MCF 10A (cell line): ENCODE results near the gene ADARB1. TPM values are rescaled to one million over a fixed set of nuclear protein-coding genes. Genes with fewer than 3 reads are reported as not detected.
"Not testable (repeated sequence)": the region's sequence is repeated elsewhere in the genome, so short reads cannot be mapped to it uniquely, and the experiment has no call there.

ENCODE experiments used
- BruUV-seq: library from RNA; stranded (reverse); fragments of 400-500 nt; replicated peaks from 2 replicates; lab custom pipeline; 2021; lab: Mats Ljungman, UMichigan
- CTCF ChIA-PET: fragments of 300-600 bp; sonication (Branson Sonifier 250); formaldehyde crosslinking; extraction: SDS; loops from one replicate; lab custom pipeline; 2021; ENCODE audit warnings: antibody characterized with exemption, inconsistent platforms; lab: Yijun Ruan, JAX
- POLR2A ChIA-PET: fragments of 300-600, 350-650 bp; sonication (Branson Sonifier 250); formaldehyde crosslinking; extraction: SDS; loops from one replicate; lab custom pipeline; 2020; ENCODE audit warnings: antibody characterized with exemption, inconsistent platforms; lab: Yijun Ruan, JAX
- DNase-seq: peaks from one replicate; pipeline ENCODE4 v3.0.0-alpha.2; 2018; ENCODE audit not compliant: unreplicated experiment
- H3K27ac Mint-ChIP-seq: one replicate; pipeline ENCODE4 v1.8.0; 2022; ENCODE audit warnings: mild to moderate bottlenecking, low read depth, mixed read lengths; ENCODE audit not compliant: unreplicated experiment
- H3K27me3 Mint-ChIP-seq: one replicate; pipeline ENCODE4 v1.8.0; 2022; ENCODE audit warnings: mixed read lengths; ENCODE audit not compliant: insufficient read depth, unreplicated experiment
- H3K36me3 Mint-ChIP-seq: one replicate; pipeline ENCODE4 v1.8.0; 2022; ENCODE audit warnings: mild to moderate bottlenecking, moderate library complexity, mixed read lengths; ENCODE audit not compliant: insufficient read depth, unreplicated experiment
- H3K4me1 Mint-ChIP-seq: one replicate; pipeline ENCODE4 v1.8.0; 2022; ENCODE audit warnings: mixed read lengths; ENCODE audit not compliant: insufficient read depth, unreplicated experiment
- H3K4me3 Mint-ChIP-seq: one replicate; pipeline ENCODE4 v1.8.0; 2022; ENCODE audit warnings: mild to moderate bottlenecking, moderate library complexity, mixed read lengths; ENCODE audit not compliant: unreplicated experiment
- H3K9me3 Mint-ChIP-seq: one replicate; pipeline ENCODE4 v1.8.0; 2022; ENCODE audit warnings: mixed read lengths; ENCODE audit not compliant: unreplicated experiment
- CTCF ChIP-seq: fragments of 200-600 bp; IDR thresholded peaks from one replicate; pipeline ENCODE4 v1.8.0; 2022; ENCODE audit warnings: antibody characterized with exemption, mild to moderate bottlenecking; ENCODE audit not compliant: unreplicated experiment
- intact Hi-C: fragments of 100-400 bp; cut with micrococcal nuclease; formaldehyde crosslinking; loops from 2 replicates; pipeline ENCODE4 v1.14.1; 2022
- total RNA-seq: library from RNA; stranded (reverse); gene quantifications from 2 replicates; pipeline ENCODE4 v1.2.3, GENCODE V29; 2022

ADARB1 gene
- total RNA-seq, 1 experiment from 2014 or later: 19.4 TPM

DNA sequence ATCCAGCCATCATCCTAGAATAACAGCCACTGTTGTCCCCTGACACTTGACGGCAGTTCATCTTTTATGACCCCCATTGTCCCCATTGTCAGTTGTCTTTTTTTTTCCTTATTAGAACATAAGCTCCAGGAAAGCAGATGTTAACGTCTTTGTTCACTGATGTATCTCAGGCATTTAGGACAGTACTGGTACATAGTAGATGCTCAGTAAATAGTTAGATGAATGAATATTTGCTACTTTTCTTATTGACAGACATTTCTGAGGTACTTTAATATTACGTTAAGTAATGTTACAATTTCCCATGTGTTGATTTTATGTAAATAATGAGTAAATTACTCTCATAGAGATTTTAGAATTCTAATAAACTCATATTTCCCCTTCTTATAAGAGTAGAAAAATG is 69.5 kb downstream of the ADARB1 start:
- Mint-ChIP-seq H3K9me3 (no peaks in the 10 kb centered on the region), H3K4me1 (peaks cover 27% of the 10 kb centered on the region), H3K4me3 (no peak overlapping the region), H3K27ac (no peak overlapping the region), H3K36me3 (no peaks in the 10 kb centered on the region), H3K27me3 (no peaks in the 10 kb centered on the region)
- intact Hi-C loops: no loop called here
- ChIA-PET CTCF (no interaction called here), POLR2A (interaction anchor here (0.6 kb wide), 1 partner anchor 184 kb away, joined by 3 read pairs; no protein-coding TSS in a partner anchor)
- no TSS peak for BruUV-seq
- no peak for DNase-seq
- TF ChIP-seq CTCF: no peak

GRCh38 chr21:45145146-45145545 is 70.8 kb downstream of the ADARB1 start:
- ChIA-PET POLR2A (no interaction called here), CTCF (no interaction called here)
- intact Hi-C loops: no loop called here
- Mint-ChIP-seq H3K4me1 (peaks cover 29% of the 10 kb centered on the region), H3K9me3 (no peaks in the 10 kb centered on the region), H3K36me3 (no peaks in the 10 kb centered on the region), H3K27ac (no peak overlapping the region), H3K4me3 (no peak overlapping the region), H3K27me3 (no peaks in the 10 kb centered on the region)
- no peak for TF ChIP-seq CTCF
- no TSS peak for BruUV-seq
- no peak for DNase-seq

- POLR2A ChIA-PET, intact Hi-C loops, BruUV-seq, H3K9me3 Mint-ChIP-seq, DNase-seq, H3K36me3 Mint-ChIP-seq, H3K27ac Mint-ChIP-seq, CTCF ChIA-PET, H3K4me3 Mint-ChIP-seq, H3K27me3 Mint-ChIP-seq: not testable (repeated sequence)
- peaks cover 26% of the 10 kb centered on the region for H3K4me1 Mint-ChIP-seq
Observed at GRCh38 chr21:45145846-45146245, 71.5 kb downstream of the ADARB1 start.

GRCh38 chr21:45146306-45146705 is 71.9 kb downstream of the ADARB1 start:
- no peak for TF ChIP-seq CTCF
- no TSS peak for BruUV-seq
- H3K9me3 Mint-ChIP-seq: no peaks in the 10 kb centered on the region
- H3K4me1 Mint-ChIP-seq: peaks cover 30% of the 10 kb centered on the region
- ChIA-PET POLR2A (no interaction called here), CTCF (interaction anchor here (3.3 kb wide), 1 partner anchor 8 kb away, joined by 22 read pairs; no protein-coding TSS in a partner anchor)
- intact Hi-C loops: no loop called here
- no peaks in the 10 kb centered on the region for H3K36me3 Mint-ChIP-seq
- no peak for DNase-seq
- no peak overlapping the region for H3K27ac Mint-ChIP-seq
- H3K4me3 Mint-ChIP-seq: no peak overlapping the region
- no peaks in the 10 kb centered on the region for H3K27me3 Mint-ChIP-seq

GRCh38 chr21:45146801-45147200 is 72.4 kb downstream of the ADARB1 start:
- intact Hi-C loops: no loop called here
- no peaks in the 10 kb centered on the region for H3K9me3 Mint-ChIP-seq
- no peaks in the 10 kb centered on the region for H3K36me3 Mint-ChIP-seq
- no peak for TF ChIP-seq CTCF
- H3K27ac Mint-ChIP-seq: no peak overlapping the region
- BruUV-seq: no TSS peak
- H3K4me1 Mint-ChIP-seq: peaks cover 30% of the 10 kb centered on the region
- H3K4me3 Mint-ChIP-seq: no peak overlapping the region
- H3K27me3 Mint-ChIP-seq: no peaks in the 10 kb centered on the region
- ChIA-PET POLR2A (no interaction called here), CTCF (interaction anchor here (3.3 kb wide), 1 partner anchor 9 kb away, joined by 22 read pairs; no protein-coding TSS in a partner anchor)
- DNase-seq: no peak
